ENCODE results near the gene GRIN3A.
A peak's percentile ranks its signal among the peaks of the same experiment; 100 is the strongest.

DNA sequence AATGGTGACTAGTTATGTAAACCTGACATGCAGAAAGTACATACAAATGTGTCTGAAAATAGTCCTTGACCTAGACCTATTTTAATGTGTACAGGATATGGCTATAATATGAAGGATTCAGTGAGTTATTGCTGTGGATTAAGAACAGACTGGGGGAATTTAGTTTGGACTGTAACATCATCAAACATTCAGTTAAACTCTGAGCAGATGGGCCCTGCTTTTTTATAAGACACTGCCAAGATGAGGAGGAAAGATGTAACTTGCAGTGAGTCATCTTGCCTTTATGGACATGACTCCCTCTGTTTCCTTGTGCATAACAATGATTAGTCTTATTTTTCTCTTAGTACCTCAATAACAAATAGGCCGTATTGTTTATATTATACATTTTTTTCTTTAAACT lies 155.9 kb downstream of the GRIN3A start:
- no peak for TF ChIP-seq SAP30 (IDR thresholded peaks at IDR 0.05; ENCODE audit: borderline replicate concordance, insufficient read depth, low read depth, low read length, poor library complexity, severe bottlenecking)
- TF ChIP-seq, protein P1, sequence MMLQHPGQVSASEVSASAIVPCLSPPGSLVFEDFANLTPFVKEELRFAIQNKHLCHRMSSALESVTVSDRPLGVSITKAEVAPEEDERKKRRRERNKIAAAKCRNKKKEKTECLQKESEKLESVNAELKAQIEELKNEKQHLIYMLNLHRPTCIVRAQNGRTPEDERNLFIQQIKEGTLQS (IDR thresholded peaks at IDR 0.05), result 0 out of 2 replicates have a peak, but pooled peaks have one; percentile 14
- TF ChIP-seq, protein P1 (CRISPR knock-in tag; conservative IDR thresholded peaks at IDR 0.05), result no peak
- TF ChIP-seq SLC30A9 (CRISPR knock-in tag; IDR thresholded peaks at IDR 0.05), result no peak
- TF ChIP-seq EZH2 (IDR thresholded peaks at IDR 0.05; ENCODE audit: borderline replicate concordance, low read depth, low read length), result no peak
- TF ChIP-seq CBX5 (IDR thresholded peaks at IDR 0.05; ENCODE audit: borderline replicate concordance, low read depth), result no peak
